NB4 (cell line): ENCODE results near the gene TRIM69.

ENCODE experiments used
- MYC ChIP-seq: IDR thresholded peaks from 2 replicates; pipeline ENCODE4 v1.6.1; 2011; ENCODE audit warnings: low read depth, low read length
- POLR2A ChIP-seq: IDR thresholded peaks from 2 replicates; pipeline ENCODE4 v1.6.1; 2011; ENCODE audit warnings: mild to moderate bottlenecking; ENCODE audit not compliant: insufficient read length; ENCODE audit errors: extremely low read depth
- TF ChIP-seq, protein P1 (sequence below): IDR thresholded peaks from one replicate; pipeline ENCODE4 v1.5.1; 2012; ENCODE audit warnings: low read depth, low read length

GRCh38 chr15:44710236-44711095, 25.9 kb upstream of the TRIM69 start:
- TF ChIP-seq, protein P1, sequence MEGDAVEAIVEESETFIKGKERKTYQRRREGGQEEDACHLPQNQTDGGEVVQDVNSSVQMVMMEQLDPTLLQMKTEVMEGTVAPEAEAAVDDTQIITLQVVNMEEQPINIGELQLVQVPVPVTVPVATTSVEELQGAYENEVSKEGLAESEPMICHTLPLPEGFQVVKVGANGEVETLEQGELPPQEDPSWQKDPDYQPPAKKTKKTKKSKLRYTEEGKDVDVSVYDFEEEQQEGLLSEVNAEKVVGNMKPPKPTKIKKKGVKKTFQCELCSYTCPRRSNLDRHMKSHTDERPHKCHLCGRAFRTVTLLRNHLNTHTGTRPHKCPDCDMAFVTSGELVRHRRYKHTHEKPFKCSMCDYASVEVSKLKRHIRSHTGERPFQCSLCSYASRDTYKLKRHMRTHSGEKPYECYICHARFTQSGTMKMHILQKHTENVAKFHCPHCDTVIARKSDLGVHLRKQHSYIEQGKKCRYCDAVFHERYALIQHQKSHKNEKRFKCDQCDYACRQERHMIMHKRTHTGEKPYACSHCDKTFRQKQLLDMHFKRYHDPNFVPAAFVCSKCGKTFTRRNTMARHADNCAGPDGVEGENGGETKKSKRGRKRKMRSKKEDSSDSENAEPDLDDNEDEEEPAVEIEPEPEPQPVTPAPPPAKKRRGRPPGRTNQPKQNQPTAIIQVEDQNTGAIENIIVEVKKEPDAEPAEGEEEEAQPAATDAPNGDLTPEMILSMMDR = peak; percentile 45
- no peak for TF ChIP-seq POLR2A
- TF ChIP-seq MYC = peak; percentile 32; the same call in 1 of the 2 replicates
